ENCODE data around the gene SULT1E1.

- TF ChIP-seq CTCF (IDR thresholded peaks at IDR 0.05) (no peak), POLR2AphosphoS5 (IDR thresholded peaks at IDR 0.05) (no peak), EP300 (IDR thresholded peaks at IDR 0.05; ENCODE audit: low read depth) (no peak), POLR2A (IDR thresholded peaks at IDR 0.05) (no peak)
Observed at GRCh38 chr4:69882150-69882549, 22.2 kb upstream of the SULT1E1 start.

All from transverse colon (tissue), 4 donors.